ENCODE data around the gene DGKI.

- no peak for TF ChIP-seq SAP130 (CRISPR knock-in tag; IDR thresholded peaks at IDR 0.05; ENCODE audit: low read depth)
- TF ChIP-seq ELF4 (CRISPR knock-in tag; IDR thresholded peaks at IDR 0.05; ENCODE audit: borderline replicate concordance) = no peak
- no peak for TF ChIP-seq CTCF (CRISPR knock-in tag; IDR thresholded peaks at IDR 0.05)
- no peak for TF ChIP-seq POLR2AphosphoS5 (IDR thresholded peaks at IDR 0.05; ENCODE audit: low read depth, low read length)
- no peak for TF ChIP-seq FOXM1 (CRISPR knock-in tag; IDR thresholded peaks at IDR 0.05)
- no peak for TF ChIP-seq FOXK2 (IDR thresholded peaks at IDR 0.05)
- TF ChIP-seq TARDBP (CRISPR knock-in tag; IDR thresholded peaks at IDR 0.05) = no peak
- TF ChIP-seq ZBTB21 (CRISPR knock-in tag; IDR thresholded peaks at IDR 0.05) = no peak
- TF ChIP-seq POLR2A (IDR thresholded peaks at IDR 0.05; ENCODE audit: insufficient read depth in 1 of 2, low read depth in 2 of 2, low read length in 2 of 2) = no peak
- TF ChIP-seq ZNF124 (CRISPR knock-in tag; IDR thresholded peaks at IDR 0.05) = no peak
Observed at GRCh38 chr7:137825489-137825888, 21.3 kb downstream of the DGKI start.
